OCI-LY1 (cell line): ENCODE results near the gene LRRC8E.

Experiments used
- EZH2 ChIP-seq: fragments of 200-600 bp; sonication (generic), shearing (Covaris generic); IDR thresholded peaks from 2 replicates; pipeline ENCODE4 v1.8.0; 2017; ENCODE audit warnings: borderline replicate concordance, mixed run types, mild to moderate bottlenecking, antibody characterized with exemption, low read length, moderate library complexity, mixed read lengths
- TF ChIP-seq, protein P1 (sequence below): fragments of 200-600 bp; sonication (generic), shearing (Covaris generic); IDR thresholded peaks from 2 replicates; pipeline ENCODE4 v1.5.1; 2017; ENCODE audit warnings: mild to moderate bottlenecking, antibody characterized with exemption, low read length, moderate library complexity, mixed read lengths

- TF ChIP-seq, protein P1, sequence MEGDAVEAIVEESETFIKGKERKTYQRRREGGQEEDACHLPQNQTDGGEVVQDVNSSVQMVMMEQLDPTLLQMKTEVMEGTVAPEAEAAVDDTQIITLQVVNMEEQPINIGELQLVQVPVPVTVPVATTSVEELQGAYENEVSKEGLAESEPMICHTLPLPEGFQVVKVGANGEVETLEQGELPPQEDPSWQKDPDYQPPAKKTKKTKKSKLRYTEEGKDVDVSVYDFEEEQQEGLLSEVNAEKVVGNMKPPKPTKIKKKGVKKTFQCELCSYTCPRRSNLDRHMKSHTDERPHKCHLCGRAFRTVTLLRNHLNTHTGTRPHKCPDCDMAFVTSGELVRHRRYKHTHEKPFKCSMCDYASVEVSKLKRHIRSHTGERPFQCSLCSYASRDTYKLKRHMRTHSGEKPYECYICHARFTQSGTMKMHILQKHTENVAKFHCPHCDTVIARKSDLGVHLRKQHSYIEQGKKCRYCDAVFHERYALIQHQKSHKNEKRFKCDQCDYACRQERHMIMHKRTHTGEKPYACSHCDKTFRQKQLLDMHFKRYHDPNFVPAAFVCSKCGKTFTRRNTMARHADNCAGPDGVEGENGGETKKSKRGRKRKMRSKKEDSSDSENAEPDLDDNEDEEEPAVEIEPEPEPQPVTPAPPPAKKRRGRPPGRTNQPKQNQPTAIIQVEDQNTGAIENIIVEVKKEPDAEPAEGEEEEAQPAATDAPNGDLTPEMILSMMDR = no peak
- no peak for TF ChIP-seq EZH2
Measured at GRCh38 chr19:7851623-7852500, 36.4 kb upstream of the LRRC8E start.
